GM19455 (cell line): ENCODE data around the gene MAML2.
"Not testable (repeated sequence)": the region's sequence is repeated elsewhere in the genome, so short reads cannot be mapped to it uniquely, and the experiment has no call there.

ENCODE experiments used
- ATAC-seq: cut with Tn5 transposase; IDR thresholded peaks from one replicate; pipeline ENCODE4 v1.9.1; 2021; ENCODE audit not compliant: unreplicated experiment

MAML2 gene

DNA sequence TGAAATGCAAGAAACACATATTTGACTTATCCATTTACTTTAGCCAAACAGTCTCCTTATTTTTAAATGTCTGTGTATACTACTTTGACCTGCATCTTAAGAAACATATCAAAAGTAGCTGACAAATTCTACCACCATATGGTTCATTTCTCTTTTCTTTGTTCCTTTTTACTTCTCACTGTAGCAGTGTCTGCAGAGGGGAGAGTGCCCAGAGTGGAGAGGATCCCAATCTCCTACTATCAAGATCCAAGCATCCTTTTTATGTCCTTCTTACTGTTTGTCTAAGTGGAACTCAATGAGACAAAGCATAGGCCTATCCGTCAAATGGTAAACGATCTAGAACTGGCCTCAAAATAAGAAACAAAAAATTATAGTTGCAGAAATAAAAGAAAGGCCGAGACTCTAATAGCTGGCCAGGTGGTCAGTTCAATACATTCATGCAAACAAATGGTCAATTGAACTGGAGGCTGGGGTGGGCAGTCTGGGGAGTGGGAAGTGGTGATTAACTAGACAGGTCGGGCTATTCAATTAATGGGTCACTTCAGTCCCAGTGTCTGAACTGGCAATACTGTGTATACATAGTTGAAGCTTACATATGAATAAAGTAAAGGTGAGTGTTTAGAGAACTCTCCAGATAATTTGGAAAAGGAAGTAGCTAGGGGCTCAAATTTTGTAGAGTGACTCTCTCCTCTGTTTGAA is 149.1 kb downstream of the MAML2 start:
- ATAC-seq: no peak

DNA sequence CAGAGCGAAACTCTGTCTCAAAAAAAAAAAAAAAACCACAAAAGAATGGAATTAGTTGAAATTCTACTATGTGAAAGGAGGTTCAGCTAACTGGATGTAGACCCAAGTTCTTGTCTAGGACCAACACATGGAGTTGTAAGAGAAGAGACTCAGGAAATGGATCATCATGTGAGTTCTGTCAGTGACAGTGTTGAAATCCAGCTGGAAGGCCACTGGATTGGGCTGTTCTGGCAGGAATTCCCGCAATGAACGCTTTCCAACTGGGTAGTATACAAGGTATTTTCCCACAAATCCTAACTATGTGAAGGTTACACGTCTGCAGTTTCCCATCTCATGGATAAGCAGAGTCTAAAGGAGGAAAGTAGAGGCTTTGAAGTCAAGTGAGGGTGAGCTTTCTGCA is 151.2 kb downstream of the MAML2 start:
- no peak for ATAC-seq

DNA sequence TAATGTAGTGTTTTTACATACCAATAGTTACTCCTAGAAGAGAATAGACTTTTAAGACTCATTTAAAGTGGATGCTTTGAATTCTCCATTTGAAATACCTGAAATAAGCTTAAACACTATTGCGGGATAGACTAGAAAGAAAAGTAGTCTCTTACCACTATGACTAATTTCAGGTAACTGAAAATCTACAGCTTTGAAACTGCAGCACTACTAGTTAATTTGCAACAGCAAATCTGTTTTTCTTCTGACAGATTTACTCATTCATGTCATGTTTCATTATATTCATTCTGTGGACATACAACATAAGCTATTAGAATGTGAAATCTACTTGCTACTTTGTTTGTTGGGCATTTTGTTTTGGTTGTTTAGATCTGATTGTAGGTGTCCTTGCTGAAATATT is 153.6 kb downstream of the MAML2 start:
- peak; percentile 40 for ATAC-seq

DNA sequence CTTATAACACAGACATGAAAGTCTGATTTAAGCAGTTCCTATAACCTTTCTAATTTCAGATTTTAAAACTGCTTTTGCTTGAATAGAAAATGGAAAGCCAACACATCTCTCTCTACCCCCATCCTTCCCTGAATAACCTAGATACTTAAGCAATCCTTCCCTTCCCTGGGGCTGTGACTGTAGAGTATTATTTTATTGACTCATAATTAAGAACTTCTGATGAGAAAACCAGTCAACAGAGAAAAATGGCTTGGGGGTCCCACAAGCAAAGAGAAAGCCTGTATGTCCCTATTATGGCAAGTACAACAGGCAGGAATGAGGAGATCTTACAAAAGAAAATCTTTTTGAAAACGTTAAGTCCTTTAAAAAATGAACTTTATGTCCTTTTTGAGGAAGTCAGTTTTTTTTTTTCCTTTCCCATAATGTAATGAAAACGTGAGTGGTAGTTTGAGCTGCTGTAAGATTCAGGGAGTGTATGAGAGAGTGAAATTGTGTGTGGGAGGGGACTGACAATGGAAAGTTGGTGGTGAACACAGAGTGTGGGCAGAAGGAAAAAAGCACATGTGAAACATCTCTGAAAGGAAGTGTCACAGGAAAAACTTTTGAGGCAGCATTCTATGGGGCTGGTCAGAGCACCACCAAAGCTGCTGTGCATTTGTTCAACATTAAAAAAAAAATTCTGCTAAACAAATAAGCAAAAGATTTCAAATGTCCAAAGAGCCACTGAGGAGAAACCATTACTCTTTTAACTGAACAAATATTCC is 154.6 kb downstream of the MAML2 start:
- ATAC-seq: peak; percentile 36

DNA sequence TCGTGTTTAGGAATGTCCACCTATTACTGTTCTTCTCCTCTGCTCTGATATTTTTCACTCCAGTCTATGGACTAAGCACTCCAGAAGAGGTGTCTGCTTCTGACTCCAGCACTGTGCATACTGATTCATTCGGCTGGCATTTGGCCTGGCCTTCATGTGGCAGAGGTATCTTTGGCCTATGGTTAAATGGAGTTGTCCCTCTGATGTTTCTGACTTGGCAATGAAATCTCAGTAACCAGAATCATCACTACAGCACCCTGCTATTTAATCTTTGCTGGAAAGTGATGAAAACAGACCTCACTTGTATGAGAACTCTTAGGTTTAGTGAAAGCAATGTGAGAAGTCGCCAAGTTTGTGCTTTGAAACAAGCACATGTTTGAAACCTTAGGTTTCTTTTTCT is 155.2 kb downstream of the MAML2 start:
- ATAC-seq: no peak

DNA sequence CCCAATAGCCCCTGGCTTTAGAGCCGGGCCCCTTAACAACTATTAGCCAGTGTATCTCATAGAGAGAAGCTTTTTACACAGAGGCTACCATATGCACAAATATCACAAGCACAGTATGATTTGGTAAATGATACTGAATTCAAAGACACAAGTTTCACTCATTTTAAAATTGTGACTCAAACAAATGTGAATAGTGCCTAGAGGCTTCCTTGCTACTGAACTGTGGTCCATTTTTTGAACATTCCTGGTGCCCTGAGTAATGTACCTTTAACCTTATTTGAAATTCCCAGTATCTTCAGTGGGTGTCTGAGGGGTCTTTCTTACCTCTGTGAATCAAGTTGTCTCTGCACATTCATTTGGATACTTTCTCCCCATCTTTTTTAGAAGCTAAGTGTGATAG is 156.2 kb downstream of the MAML2 start:
- no peak for ATAC-seq

DNA sequence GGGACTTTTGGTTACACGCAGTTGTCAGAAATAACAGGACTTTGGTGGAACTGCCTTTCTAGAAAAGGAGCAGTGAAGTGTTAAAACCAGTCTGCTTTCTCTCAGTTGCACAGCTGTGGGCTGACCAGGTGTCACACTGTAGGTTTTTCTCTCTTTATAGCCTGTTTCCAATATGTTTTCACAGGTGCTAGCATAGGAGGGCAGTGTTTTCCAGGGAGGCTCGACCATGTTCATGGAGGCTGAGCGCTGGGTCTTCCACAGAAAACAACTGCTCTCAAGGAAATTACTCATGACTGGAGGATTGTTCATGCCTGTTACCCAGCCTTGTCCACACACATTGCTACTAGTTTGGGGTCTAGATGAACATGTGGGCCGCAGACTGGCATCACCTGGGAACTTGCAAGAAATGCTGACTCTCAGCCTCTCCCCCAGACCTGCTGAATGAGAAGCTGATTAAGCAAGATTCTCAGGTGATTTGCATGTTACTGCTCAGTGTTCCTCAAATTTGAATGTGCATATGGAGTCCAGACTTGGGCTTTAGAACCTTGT is 157.7 kb downstream of the MAML2 start:
- peak; percentile 66 for ATAC-seq

DNA sequence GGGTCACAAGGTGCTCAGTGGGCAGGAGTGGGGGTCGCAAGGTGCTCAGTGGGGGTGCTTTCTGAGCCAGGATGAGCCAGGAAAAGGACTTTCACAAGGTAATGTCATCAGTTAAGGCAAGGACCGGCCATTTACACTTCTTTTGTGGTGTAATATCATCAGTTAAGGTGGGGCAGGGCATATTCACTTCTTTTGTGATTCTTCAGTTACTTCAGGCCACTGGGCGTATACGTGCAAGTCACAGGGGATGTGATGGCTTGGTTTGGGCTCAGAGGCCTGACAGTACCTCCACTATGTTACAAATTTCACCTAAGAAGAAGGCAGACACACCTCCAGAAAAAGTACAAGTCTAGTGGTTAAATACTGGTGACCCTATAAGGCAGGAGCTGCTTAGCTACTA is 162.1 kb downstream of the MAML2 start:
- ATAC-seq: not testable (repeated sequence)

DNA sequence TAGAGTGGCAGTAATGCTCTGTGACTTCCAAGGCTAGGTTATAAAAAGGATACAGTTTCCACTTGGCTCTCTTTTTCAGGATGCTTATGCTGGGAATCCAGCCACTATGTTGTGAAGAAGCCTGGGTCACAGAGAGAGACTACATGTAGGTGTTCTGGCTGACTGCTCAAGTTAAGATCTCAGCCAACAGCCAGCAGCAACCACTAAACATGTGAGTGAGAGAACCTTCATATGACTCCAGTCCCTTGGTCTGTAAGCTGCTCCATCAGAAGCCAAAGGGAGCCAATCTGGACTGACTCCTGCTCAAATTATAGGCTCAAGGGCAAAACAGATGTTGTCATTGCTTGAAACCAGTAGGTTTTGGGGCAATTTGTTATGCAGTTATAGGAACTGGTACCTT is 162.7 kb downstream of the MAML2 start:
- ATAC-seq: no peak

DNA sequence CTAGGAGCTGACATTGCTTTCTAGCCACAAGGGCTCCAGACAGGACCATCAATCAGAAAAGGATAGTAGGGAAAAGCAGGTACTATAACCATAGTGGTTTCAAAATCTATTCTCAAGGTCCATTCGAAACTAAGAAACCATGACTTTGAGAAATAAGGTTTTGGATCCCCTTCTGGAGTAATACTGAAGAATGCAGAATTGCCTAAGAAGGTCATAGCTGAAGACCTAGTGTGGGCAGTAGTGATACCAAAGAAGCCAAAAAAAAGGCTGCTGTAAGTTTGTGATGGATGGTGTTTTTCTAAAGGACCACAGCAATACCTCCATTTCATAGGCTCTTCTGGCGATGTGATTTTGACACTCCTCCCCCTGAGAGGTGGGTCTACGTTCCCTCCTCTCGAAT is 163.1 kb downstream of the MAML2 start:
- ATAC-seq: no peak

DNA sequence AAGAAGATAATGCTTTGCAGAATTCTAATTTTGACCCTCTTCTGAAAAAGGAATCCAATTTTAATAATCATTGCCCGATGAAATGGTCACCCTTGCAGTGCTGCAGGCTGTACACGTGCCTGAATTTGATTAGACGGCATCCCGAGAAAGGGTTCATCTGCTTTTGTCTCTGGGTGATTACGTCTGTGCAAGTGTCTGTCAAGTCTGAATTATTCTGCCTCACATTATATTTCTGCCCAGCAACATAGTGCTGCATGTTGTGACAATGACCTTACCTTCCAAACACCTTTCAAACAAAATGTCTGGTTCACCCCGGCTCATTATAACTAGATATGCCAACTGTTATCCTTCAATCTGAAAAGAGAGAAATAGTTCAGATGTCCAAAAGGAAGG is 164.1 kb downstream of the MAML2 start:
- no peak for ATAC-seq

DNA sequence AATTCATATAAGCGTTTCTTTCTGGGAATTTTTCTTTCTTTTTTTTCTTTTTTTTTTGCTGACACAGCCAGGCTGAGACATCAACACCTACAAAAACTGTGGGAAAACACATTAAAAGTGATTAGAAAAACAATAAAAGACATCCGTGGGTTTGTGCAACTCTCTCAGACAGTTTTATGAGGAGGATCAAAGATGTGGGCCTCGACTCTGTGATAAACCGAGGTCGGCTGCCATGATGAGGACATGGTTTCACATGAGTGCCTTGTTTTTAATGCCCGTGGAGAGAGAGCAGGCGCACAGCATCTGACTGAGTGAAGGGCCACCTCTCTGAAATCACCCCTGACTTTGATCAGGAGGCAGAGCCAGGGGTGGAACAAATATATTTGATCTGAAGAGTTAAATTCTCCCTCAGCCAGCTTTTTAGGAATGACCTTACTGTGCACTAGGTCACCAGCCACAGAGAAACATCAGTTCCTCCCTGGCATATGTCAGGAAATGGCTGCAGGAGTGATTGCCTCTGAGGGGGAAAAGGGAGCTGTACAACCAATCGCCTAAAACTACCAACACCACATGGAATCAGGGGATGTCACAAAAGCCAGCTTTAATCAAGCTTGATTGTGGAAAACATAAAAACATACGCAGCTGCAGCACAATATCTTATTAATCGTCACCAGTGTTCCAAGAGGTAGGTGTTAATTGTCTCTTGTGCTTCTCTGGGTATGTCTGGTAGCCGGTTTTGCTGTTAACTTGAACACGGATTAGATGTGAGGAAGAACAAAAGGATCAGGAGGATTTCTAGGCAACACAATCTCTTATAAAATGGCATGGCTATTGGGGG is 164.7 kb downstream of the MAML2 start:
- no peak for ATAC-seq

DNA sequence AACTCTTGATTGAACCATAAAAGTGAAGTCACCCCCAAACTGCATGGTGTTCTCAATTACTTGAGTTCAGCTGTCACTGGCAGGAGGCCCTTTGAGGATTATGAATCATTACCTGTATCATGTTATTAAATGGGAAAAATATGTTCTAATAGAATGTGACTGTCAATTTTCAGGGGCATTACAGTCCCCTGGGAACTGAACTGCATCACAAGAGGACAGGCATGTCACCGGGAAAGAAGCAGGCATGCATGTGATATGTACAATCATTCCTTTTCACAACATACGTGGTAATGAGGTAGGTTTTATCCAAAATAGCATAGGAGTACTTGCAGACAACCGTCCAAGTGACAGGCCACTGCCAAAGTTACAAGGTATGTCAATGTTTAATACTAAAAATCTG is 165.8 kb downstream of the MAML2 start:
- no peak for ATAC-seq

DNA sequence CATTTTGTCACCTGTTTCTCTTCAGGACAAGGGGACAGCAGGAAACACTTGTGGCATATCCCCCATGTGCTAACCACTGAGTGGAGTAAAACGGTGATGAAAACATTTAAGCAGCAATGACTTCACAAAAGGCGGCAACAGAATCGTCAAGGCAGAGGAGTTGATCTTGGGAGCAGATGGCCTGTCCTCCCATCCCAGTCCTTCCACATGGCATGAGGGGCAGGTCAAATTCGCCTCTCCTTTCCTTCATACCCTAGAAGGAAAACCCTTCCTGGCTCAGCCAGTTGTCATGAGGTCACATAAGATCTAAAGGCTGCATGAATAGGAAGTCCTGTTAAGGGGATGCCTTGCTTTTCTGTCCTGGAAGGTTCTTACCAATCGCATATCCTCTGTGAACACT is 169.1 kb downstream of the MAML2 start:
- no peak for ATAC-seq

DNA sequence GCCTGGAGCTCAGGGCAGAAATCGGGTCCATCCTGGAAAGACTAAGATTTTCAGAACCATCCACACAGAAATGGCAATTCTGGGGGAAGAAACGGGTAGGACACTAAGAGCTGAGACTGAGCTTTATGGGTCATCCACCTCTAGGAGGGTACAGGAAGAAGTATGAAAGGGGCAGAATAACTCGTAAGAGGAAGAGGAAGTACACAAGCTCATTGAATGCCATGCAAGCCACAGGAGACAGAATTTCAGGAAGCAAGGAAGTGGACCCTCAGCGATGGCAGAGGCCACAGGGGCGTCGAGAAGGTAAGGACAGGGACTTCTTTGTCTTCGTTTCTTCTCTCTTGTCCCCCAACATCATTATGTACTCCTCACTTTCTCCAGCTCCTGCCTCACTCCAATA is 169.6 kb downstream of the MAML2 start:
- no peak for ATAC-seq

DNA sequence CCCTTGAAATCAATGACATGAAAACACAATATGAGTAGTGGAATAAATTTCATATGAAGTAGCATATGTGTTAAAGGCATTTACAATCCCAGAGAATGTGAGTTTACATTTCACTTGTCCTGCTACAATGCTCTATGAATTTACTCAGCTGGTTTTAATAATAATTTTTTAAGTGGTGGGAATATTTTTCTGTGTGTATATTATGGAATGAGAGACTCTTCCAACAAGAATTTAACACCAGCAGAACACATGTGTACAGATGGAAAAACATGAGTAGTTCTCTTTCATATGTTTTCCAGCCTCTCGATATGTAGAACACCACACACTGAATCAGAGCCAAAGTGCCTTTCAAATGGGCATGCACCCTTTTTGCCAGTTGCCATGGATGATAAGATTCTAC is 170.4 kb downstream of the MAML2 start:
- no peak for ATAC-seq

DNA sequence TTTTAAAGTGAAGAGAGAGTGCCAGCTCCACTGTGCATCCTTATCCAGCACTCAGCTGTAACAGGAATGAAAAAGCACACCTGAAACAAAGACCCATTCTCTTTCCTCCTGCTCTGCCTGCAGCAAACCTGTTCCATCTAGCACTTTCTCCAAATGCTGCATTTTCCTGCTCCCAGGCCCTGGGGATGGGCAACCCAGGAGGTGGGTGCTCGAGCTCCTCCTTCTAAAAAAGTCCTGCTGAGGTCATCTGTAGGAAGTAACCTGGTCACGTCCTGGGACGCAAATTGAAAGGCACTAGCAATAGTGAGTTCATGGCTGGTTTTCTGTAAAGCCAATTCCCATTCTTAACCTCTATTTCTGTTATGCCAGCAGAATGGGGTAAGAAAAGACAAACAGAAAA is 173.7 kb downstream of the MAML2 start:
- ATAC-seq: no peak

DNA sequence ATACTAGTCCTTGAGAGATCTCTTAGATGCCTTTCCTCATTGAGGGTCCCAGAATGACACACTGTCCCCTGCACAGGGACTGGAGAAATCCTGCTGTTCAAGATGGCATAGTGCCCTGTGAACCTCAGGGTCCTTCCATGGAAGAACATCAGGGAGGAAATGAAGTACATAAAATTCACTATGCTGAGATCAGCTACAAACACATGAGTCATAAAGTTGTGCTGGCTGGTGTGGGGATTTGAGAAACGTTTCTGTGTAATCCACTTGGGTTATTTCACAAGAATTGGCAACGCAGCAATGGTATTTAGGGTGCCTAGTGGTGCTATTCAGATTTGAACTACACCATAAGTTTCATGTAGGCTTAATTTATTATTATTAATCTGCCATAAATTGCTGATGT is 174.4 kb downstream of the MAML2 start:
- no peak for ATAC-seq

DNA sequence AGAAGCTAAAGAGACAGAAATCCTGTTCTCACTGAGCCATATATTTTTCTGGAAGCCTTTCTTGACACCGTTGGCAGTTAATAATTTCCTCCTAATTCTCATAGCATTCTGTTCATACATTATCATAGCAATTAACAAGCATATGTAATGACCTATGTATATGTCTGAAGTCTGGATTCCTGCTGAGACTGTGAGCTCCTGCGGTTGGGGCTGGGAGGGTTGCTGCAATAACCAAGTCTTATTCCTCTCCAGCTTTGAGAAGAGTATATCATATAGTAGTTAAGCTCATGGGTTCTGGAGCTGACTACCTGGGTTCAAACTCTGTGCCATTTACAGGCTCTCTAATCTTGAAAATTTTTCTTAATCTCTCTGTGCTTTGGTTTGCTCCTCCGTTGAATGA is 175.2 kb downstream of the MAML2 start:
- no peak for ATAC-seq

DNA sequence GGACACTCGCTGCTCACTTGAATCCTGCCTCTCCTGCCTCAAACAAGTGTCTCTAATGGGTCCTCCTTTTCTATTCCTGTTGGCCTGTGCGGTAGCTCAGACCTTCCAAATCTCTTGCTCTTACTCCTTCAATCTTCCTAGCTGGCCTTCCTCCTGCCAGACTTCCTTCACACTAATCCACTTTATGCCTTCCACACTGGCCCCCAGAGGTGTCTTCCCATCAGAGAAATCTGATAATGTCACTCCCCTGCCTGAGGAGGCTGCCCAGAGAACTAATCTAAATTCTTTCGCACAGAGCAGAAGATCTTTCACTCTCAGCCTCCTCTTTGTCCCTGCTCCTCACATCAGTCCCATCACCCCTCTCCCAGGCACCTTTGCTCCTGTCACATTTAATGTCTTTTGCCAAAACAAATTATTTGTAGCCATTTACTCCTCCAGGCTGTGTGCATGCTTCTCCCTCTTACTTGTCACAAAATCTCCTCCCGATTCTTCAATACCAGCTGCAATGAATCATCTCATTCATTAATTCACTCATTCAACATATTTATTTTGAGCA is 175.7 kb downstream of the MAML2 start:
- no peak for ATAC-seq

DNA sequence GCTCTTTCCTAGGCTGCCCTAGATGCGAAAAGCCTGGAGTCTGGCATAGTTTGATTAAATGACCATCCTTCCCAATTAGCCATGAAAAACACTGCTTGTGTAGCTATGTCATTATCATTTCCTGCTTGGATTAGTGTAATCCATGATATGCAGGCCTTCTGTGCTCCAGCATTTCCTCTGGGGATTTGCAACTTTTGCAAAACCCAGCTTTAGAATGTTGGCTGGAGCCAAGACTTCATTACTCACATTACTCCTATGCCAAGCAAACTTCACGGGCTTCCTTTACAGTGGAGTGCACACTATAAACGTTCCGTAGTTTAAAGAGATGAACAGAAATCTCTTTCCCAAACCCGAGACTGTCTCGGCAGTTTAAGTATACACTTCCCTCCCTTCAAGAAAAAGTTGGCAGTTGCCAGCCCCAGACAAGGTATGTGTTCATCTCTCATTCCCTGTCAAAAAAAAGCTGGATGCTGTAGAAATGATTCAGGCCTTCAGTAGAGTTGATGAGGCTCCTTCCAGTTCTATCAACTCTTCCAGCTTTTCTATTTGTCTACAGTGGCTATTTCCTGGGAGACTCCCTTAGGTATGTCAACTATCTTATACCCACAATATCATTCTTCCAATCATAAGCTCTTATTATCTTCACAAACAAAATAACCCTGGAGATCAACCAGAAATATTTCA is 180.0 kb downstream of the MAML2 start:
- no peak for ATAC-seq
